NT2/D1 (cell line): ENCODE data around the gene KBTBD13.
A peak's percentile ranks its signal among the peaks of the same experiment; 100 is the strongest.
"Not testable (repeated sequence)": the region's sequence is repeated elsewhere in the genome, so short reads cannot be mapped to it uniquely, and the experiment has no call there.

ENCODE experiments used
- DNase-seq: peaks from one replicate; pipeline ENCODE4 v3.0.0-alpha.2; 2011; ENCODE audit warnings: low read depth, low spot score
- H3K27me3 ChIP-seq: 2 replicates; pipeline ENCODE4 v1.6.0; 2011; ENCODE audit warnings: mild to moderate bottlenecking; ENCODE audit not compliant: insufficient read length, insufficient read depth
- H3K36me3 ChIP-seq: 2 replicates; pipeline ENCODE4 v1.6.1; 2011; ENCODE audit warnings: mild to moderate bottlenecking, low read length, mixed read lengths; ENCODE audit not compliant: insufficient read depth, insufficient read length
- H3K4me1 ChIP-seq: 2 replicates; pipeline ENCODE4 v1.5.1; 2011; ENCODE audit not compliant: insufficient read depth, insufficient read length
- H3K4me3 ChIP-seq: 2 replicates; pipeline ENCODE4 v1.5.1; 2011; ENCODE audit warnings: low read depth; ENCODE audit not compliant: insufficient read length
- H3K9ac ChIP-seq: 2 replicates; pipeline ENCODE4 v1.6.0; 2011; ENCODE audit warnings: low read depth; ENCODE audit not compliant: insufficient read length
- H3K9me3 ChIP-seq: 2 replicates; pipeline ENCODE4 v1.5.1; 2011; ENCODE audit warnings: mild to moderate bottlenecking, low read length; ENCODE audit not compliant: insufficient read depth
- SUZ12 ChIP-seq: IDR thresholded peaks from 2 replicates; pipeline ENCODE4 v1.6.1; 2011; ENCODE audit not compliant: insufficient read length, insufficient read depth; ENCODE audit errors: extremely low read depth
- YY1 ChIP-seq: IDR thresholded peaks from 2 replicates; pipeline ENCODE4 v1.6.1; 2011; ENCODE audit not compliant: insufficient read length, insufficient read depth
- ZNF274 ChIP-seq: IDR thresholded peaks from 2 replicates; pipeline ENCODE4 v1.6.1; 2011; ENCODE audit warnings: mild to moderate bottlenecking, low read depth, low read length

KBTBD13 gene

DNA sequence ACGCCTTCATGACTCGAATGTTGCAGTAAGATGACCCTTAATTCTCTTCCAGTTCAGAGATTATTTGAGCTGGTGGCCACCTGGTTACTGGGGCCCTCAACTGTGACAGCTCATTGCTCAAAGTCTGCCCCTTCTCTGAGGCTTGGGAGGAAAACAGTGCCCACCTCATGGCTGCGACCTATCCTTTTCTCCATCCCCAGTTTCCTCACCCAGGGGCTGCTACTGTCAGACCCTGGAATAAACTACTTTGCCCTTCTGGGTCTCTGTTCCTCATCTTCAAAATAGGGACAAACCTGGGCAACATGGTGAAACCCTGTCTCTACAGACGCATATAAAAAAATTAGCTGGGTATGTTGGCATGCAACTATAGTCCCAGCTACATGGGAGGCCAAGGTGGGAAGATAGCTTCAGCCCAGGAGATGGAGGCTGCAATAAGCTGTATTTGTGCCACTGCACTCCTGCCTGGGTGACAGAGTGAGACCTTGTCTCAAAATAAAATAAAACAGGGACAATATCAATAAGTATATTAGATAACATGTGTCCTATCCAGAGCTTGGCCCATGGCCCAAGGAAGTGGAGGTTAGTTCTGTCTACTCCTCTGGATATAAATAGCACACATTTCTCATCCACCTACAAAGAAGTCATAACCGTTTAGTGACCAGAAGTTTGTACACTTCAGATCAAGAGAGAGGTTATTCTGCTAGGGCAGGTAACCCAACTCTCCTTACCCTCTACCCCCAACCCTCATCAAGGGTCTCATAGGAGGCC, 6.6 kb upstream of the KBTBD13 start:
- H3K9me3 ChIP-seq: peaks cover 9% of the 10 kb centered on the region; the same call in 1 of the 2 replicates
- H3K36me3 ChIP-seq: peaks cover 9% of the 10 kb centered on the region
- no peak overlapping the region for H3K4me3 ChIP-seq
- TF ChIP-seq SUZ12 (no peak), YY1 (no peak), ZNF274 (no peak)
- no peak overlapping the region for H3K9ac ChIP-seq
- peaks cover 13% of the 10 kb centered on the region for H3K4me1 ChIP-seq
- DNase-seq: no peak
- no peaks in the 10 kb centered on the region for H3K27me3 ChIP-seq

DNA sequence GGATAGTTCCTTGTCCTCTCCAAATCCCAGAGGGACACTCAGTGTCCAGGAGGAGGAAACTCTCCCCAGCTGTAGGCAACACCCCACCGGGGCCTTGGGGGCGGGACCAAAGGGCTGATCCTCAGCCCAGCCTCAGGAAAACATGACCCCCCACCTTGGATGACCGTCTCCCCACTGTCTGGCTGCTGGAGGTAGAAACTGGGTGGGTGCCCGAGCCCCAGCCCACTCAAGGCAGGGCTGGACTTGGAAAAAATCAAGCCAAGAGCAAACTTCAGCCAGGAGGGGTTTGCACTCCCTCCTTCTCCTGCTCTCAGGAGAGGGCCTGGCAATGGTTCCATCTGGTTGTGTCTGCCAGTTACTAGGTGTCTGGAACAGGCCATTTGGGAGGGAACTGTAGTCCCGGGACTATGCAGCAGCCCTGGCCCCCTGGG, 5.2 kb upstream of the KBTBD13 start:
- no peak for DNase-seq
- TF ChIP-seq SUZ12: no peak
- no peak for TF ChIP-seq ZNF274
- TF ChIP-seq YY1: no peak
- peaks cover 9% of the 10 kb centered on the region; the same call in 1 of the 2 replicates for H3K9me3 ChIP-seq
- H3K9ac ChIP-seq: peak overlapping the region; percentile 11
- H3K4me1 ChIP-seq: peaks cover 6% of the 10 kb centered on the region
- no peaks in the 10 kb centered on the region for H3K36me3 ChIP-seq
- no peaks in the 10 kb centered on the region for H3K27me3 ChIP-seq
- no peak overlapping the region for H3K4me3 ChIP-seq

DNA sequence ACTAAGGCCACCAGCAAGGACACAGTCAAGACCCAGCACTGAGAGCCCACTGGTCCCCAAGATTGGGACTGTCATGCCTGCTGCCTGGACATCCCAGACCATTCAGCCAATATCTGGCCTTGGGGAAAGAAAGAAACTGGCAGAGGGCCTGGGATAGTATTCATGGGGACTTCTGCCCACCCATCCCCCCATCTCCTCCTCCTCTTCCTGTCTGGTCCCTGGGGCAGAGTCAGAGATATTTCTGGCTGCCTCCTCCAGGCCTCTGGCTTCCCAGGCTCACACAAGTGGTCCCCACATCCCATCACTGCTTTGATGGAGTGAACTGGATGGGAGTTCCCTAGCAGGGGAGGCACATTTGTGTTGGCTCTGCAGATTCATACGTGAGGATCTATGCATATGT, 4.5 kb upstream of the KBTBD13 start:
- TF ChIP-seq ZNF274 (no peak), YY1 (no peak), SUZ12 (no peak)
- Histone ChIP-seq H3K4me1 (peaks cover 6% of the 10 kb centered on the region), H3K9ac (peak overlapping the region; percentile 11), H3K4me3 (no peak overlapping the region), H3K9me3 (peaks cover 9% of the 10 kb centered on the region; the same call in 1 of the 2 replicates), H3K36me3 (no peaks in the 10 kb centered on the region), H3K27me3 (no peaks in the 10 kb centered on the region)
- no peak for DNase-seq

DNA sequence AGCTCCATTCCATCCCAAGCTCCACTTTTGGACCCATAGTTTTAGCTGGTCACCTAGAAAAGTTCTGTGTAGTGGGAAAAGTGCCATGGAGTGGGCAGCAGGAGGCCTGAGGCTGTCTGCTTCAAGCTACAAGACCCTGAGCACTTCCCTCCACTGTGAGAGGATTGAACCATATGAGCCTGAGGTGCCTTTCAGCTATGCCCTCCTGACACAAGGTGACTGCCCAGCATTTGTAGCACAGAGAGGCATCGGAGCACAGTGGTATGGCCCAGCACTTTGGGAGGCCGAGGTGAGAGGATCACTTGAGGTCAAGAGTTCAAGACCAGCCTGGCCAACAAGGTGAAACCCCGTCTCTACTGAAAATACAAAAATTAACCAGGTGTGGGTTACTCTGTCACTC, 3.9 kb upstream of the KBTBD13 start:
- Histone ChIP-seq H3K9me3 (peaks cover 9% of the 10 kb centered on the region; the same call in 1 of the 2 replicates), H3K27me3 (no peaks in the 10 kb centered on the region), H3K36me3 (no peaks in the 10 kb centered on the region), H3K9ac (no peak overlapping the region), H3K4me3 (no peak overlapping the region), H3K4me1 (peaks cover 6% of the 10 kb centered on the region)
- no peak for TF ChIP-seq SUZ12
- TF ChIP-seq ZNF274: no peak
- TF ChIP-seq YY1: no peak
- no peak for DNase-seq

DNA sequence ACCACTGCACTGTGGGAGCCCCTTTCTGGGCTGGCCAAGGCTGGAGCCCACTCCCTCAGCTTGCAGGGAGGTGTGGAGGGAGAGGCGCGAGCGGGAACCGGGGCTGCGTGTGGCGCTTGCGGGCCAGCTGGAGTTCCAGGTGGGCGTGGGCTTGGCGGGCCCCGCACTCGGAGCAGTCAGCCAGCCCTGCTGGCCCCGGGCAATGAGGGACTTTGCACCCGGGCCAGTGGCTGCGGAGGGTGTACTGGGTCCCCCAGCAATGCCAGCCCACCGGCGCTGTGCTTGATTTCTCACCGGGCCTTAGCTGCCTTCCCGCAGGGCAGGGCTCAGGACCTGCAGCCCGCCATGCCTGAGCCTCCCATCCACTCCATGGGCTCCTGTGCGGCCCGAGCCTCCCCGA, 1.6 kb upstream of the KBTBD13 start:
- not testable (repeated sequence) for H3K4me3 ChIP-seq, H3K9ac ChIP-seq, DNase-seq, H3K27me3 ChIP-seq, H3K4me1 ChIP-seq, H3K9me3 ChIP-seq, H3K36me3 ChIP-seq

DNA sequence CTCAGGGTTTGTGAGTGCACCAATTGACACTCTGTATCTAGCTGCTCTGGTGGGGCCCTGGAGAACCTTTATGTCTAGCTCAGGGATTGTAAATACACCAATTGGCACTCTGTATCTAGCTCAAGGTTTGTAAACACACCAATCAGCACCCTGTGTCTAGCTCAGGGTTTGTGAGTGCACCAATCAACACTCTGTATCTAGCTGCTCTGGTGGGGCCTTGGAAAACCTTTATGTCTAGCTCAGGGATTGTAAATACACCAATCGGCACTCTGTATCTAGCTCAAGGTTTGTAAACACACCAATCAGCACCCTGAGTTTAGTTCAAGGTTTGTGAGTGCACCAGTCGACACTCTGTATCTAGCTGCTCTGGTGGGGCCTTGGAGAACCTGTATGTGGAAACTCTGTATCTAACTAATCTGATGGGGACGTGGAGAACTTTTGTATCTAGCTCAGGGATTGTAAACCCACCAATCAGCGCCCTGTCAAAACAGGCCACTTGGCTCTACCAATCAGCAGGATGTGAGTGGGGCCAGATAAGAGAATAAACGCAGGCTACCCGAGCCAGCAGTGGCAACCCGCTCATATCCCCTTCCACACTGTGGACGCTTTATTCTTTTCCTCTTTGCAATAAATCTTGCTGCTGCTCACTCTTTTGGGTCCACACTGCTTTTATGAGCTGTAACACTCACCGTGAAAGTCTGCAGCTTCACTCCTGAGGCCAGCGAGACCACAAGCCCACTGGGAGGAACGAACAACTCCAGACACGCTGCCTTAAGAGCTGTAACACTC, 745 bp upstream of the KBTBD13 start:
- not testable (repeated sequence) for DNase-seq, H3K4me1 ChIP-seq, H3K9me3 ChIP-seq, H3K36me3 ChIP-seq, H3K9ac ChIP-seq, H3K4me3 ChIP-seq, H3K27me3 ChIP-seq

DNA sequence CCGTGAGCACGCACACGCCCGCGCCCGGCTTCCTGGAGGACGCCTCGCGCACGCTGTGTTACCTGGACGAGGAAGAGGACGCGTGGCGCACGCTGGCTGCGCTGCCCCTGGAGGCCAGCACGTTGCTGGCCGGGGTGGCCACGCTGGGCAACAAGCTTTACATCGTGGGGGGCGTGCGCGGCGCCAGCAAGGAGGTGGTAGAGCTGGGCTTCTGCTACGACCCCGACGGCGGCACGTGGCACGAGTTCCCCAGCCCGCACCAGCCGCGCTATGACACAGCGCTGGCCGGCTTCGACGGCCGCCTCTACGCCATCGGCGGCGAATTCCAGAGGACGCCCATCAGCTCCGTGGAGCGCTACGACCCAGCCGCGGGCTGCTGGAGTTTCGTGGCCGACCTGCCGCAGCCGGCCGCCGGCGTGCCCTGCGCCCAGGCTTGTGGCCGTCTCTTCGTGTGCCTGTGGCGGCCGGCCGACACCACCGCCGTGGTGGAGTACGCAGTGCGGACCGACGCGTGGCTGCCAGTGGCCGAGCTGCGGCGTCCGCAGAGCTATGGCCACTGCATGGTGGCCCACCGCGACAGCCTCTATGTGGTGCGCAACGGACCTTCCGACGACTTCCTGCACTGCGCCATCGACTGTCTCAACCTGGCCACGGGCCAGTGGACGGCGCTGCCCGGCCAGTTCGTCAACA, 890 bp downstream of the KBTBD13 start:
- Histone ChIP-seq H3K4me1 (peaks cover 14% of the 10 kb centered on the region), H3K9ac (no peak overlapping the region)

More for the DNA sequence above, 890 bp downstream of the KBTBD13 start:
- Histone ChIP-seq H3K36me3 (no peaks in the 10 kb centered on the region), H3K9me3 (peaks cover 9% of the 10 kb centered on the region; the same call in 1 of the 2 replicates), H3K27me3 (no peaks in the 10 kb centered on the region), H3K4me3 (no peak overlapping the region)
- no peak for DNase-seq
- TF ChIP-seq YY1: no peak
- TF ChIP-seq SUZ12: no peak
- TF ChIP-seq ZNF274: no peak
